Stimulated activated CD8-positive, alpha-beta memory T cell treated with anti-CD3 and anti-CD28 coated beads, Interleukin-15, amount 100 ng/mL, for 48 hours (primary cell): ENCODE results near the gene MAP6D1.

Experiments used
- DNase-seq, 2 donors: peaks; one replicate each; pipeline ENCODE4 v3.0.0-alpha.2; 2020; ENCODE audit warnings: low read depth in 2 of 2

The MAP6D1 gene

DNA sequence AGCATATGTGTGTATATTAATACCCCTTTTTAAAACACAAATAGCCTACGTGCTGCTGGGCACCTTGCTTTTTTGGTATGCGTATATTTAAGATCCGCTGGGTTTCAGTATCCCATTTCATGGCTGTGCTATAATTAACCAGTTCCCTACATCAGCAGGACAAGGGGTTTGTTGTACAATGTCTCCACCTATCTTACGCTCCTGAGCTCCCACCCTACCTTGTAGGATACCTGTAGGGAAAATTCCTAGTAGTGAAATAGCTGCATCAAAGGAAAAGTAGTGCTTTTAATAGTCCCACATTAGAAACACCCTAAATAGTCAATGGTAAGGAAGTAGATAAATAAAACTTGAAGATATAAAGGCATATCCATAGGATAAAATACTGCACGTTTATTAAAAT lies 1.4 kb downstream of the MAP6D1 start:
- DNase-seq = no peak

DNA sequence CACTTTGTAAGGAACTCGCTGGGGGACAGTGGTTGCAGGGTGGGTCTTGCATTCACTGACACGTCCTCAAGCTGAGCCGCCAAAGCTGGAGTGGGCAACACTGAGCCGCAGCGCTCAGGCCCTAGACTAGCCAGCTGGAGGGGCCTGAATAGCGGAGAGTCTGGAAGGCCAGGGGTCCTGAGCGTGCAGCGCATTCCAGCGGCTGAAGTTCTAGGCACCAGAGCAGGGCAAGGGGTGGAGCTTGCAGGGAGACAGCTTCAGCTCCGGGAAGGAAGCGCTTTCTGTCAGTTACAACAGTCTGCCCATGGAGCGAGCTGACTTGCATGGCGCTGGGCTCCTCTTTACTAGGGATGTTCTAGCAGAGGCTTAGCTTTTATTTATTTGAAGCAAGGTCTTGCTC lies 2.7 kb downstream of the MAP6D1 start:
- DNase-seq = no peak

DNA sequence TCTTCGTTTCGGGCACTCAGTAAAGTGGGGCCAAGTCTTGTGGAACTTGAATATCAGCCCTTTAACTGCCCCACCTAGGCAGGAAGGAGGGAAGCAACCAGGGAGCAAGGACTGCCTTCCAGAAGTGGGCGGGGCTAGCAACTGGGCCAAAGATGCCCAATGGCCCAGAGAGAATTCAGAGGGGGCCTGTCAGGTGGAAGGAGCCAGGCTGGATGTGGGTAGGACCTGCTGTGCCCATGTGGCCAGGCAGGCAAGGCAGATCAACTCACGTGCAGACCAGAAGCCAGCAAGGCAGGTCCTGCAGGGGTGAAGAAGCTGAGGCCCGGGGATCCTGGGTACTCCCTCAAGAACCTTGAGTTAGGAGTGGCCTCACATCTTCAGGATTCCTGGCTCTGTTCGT lies 5.5 kb downstream of the MAP6D1 start:
- no peak for DNase-seq

DNA sequence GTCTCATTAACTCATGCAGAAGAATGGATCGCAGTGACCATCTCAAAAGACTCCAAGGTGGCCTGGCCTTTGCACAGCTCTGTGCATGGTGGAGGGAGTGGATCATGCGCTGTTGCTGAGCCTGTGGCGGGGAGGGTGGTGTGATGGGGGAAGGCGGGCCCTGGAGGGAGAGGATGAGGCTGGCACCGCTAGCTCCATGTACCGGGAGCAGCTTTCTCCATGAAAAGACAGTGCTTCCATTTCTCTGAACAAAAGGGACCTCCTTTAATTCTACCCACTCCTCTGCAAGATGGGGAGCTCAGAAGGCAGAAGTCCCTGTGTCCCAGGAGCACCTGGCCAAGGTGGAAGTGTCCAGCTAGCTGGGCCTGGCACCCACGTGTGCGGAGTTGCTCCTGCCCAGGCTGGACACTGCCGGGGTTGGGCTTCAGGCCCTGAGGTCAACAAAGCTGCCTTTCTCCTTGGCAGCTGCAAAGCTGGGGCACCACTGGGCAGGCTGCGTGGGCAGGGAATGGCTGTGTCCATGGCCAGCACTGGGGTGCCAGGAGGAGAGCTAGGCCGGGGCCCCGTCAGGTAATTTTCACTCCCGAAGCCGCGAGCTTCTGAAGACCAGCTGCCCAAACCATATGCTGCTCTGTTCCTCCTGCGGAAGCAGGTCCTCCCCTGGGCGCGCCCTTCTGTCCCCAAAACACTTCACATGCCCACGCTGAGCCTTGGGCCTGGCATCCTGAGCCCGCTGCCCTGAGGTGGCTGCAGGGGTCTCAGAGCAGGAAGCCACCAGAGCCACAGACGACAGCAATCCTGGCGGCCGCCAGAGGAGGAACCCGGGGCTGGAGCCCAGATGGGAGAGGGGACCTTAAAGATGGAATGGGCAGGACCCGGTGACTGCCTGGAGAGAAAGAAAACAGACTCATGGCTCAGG lies 6.4 kb downstream of the MAP6D1 start:
- DNase-seq = no peak

DNA sequence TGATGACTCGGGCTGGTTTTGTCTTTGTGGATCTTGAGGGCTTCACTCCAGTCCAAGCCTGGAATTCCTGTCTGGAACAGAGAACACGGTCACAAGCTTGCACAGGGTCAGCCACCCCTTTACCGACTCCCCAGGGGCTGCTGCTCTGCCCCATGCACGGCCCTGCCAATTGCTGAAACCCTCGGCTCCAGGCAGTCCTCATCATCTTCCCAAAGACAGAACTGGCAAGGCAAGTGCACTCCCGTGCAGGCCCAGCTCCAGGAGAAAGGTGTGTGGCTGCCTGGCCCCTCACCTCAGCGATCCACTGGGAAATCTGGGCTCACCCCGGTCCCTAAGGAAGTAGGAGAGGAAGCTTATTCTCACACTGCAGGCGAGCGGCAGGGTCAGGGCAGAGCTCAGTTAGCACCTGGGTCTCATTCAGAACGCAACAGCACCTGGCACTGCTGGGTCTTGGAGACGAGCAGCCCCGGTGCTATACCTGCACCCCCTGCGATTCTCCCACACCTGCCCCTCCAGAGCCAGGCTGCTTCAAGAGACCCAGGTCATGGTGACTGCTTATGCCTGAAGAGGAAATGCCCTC lies 7.2 kb downstream of the MAP6D1 start:
- no peak for DNase-seq

DNA sequence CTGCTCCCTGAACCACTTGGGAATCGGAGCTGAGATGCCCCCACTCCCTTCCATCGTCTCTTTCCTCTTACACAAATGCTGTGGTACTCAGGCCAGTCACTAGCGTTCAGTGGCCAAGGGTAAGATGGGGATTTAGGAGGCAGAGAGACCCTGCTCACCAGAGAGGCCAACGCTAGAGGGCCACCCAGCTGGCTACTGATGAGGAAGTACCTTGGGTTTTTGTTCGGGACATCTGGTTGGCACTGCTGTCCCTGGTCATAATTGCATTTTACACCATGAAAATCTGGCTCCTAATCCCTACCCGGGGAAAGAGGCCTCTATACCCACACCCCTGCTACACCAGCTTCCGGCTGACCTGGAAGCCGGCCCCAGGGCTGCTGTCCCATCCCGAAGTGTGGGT lies 7.7 kb downstream of the MAP6D1 start:
- DNase-seq = no peak

DNA sequence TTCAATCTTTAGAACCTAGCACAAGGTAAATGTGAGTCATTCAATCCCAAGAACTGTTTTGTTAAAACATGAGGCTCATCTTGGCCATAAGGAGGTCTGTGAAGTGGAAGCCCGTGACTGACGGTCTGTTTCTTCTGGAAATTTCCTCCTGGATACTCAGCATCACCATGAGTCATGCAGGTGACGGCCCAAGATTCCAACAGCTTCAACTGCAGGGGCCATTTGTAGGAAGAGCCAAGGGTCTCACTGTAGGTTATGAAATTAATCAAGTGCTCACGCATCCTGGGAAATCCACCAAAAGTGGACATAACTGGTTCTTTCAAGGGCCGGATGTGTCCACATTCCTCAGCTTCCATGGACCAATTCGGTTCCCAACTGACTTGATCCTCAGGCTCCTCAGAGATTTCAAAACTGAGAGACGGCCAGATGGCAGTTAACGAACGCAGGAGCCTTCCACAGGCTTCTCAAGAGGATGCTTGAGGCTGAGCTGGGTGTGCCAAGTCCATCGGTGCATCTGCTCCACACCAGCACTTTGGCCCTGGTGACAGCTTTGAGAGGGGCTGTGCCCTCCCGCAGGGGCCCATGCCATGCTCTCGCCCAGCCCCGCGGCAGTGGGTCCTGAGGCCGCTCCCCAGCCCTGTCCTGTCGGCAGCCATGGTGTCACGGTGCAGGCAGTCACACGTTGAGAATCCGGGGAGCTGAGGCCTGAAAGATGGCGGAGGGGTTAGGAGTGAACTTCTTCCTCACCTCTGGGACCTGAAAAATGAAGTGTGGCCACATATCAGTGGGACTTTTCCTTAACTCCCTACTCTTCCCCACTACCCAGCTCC lies 8.5 kb downstream of the MAP6D1 start:
- DNase-seq = no peak

DNA sequence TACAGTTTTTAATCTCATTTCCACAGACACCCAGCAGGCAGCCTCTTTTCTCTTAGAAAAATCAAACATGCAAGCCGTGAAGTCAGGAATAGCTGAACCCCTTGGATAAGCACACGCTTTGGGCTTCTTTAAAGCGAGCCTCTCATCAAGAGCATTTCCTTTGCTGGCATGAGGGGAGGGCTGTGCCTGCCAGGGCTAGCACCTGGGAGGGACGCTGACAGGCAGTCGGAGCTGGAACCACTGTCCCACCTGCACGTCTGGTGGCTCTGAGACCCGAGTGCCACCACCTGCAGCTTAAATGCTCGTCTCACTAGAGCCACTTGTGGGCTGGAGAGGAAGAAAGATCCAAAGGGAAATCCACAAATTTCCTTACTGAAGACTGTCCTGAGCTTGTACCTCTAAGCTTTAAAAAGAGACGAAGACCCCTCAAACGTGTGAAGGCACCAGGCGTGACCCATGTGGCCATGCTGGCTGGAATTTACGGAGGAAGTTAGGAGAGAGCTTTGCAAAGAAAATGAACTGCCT lies 9.4 kb downstream of the MAP6D1 start:
- DNase-seq = no peak

DNA sequence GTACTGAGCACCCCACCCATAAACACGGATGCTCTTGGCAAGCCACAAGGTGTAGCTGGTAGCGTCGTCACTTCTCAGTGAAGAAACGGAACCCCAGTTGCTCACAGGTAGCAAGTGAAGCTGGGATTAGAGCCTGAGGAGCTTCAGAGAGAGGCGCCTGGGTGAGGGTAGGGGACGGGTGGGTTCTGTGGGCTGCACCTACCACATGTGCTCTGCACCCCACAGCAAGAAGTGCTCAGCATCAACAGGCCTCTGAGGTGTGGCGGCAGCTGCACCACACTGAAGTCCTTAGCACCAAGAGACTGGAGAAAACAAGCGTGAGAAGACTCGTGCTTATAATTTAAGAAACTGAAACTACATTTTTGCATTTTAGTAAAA lies 9.8 kb downstream of the MAP6D1 start:
- DNase-seq = no peak

DNA sequence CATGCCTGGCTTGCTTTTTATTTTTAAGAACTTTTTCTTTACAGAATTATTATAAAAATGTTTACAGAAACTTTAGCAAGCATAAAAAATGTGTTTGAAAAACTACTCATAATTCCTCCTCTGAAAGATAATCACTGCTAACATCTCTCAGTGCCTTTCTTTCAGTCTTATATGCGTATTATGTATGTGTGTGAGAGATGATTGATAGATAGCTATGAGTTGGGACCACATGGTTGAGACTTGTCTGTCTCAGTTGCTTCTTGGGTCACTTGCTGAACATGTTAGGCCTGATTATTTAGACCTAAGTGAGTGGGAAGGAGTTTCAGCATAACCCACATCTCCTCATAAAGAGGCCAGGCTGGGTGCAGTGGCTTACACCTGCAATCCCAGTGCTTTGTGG lies 11.1 kb downstream of the MAP6D1 start:
- DNase-seq = no peak

DNA sequence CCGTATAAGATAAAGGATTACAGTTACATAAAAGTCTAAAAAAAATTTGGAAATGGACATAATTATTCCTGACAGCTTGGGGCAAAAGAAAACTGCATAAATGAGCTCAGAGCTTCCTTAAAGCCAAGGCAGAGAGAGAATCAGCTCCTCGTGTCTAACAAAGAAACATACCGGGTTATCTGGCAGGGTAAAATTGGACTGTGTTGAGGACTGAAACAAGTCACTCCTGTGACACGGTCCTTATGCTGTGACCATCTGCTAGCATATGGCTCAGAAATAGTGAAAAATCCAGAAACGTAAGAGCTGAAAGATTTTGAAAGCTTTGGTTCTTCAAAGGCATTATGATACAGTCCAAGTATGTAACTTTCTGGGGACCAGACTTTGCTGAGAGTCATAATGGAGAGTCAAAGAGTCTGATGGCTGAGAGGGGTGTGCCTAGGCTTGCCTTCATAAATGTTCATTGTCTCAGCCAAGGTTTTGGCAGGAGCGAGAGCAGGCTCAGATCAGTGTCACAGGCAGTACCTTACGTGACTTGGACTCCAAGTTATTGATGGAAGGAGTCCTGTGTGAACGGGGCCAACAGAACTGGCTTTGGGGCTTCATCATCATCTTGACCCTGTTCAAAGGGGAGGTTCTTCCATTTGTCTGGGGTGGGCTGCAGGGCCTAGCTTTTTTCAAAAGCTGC lies 12.5 kb downstream of the MAP6D1 start:
- no peak for DNase-seq

DNA sequence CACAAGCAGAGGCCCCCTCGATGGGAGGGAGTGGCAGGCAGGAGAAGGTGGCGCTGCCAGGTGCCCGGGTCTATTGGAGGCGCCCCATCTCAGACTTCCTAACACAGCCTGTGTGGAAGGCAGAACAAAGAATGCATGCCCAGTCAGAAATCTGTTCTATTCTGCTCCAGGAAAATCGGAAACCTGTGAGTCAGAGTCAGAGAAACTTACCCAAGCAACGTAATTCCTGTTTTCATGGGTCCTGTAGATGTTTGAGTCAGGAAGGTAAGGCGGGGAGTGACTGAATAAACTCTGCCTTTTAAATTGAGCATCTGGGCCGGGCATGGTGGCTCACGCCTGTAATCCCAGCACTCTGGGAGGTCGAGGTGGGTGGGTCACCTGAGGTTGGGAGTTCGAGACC lies 13.7 kb downstream of the MAP6D1 start:
- DNase-seq = no peak

DNA sequence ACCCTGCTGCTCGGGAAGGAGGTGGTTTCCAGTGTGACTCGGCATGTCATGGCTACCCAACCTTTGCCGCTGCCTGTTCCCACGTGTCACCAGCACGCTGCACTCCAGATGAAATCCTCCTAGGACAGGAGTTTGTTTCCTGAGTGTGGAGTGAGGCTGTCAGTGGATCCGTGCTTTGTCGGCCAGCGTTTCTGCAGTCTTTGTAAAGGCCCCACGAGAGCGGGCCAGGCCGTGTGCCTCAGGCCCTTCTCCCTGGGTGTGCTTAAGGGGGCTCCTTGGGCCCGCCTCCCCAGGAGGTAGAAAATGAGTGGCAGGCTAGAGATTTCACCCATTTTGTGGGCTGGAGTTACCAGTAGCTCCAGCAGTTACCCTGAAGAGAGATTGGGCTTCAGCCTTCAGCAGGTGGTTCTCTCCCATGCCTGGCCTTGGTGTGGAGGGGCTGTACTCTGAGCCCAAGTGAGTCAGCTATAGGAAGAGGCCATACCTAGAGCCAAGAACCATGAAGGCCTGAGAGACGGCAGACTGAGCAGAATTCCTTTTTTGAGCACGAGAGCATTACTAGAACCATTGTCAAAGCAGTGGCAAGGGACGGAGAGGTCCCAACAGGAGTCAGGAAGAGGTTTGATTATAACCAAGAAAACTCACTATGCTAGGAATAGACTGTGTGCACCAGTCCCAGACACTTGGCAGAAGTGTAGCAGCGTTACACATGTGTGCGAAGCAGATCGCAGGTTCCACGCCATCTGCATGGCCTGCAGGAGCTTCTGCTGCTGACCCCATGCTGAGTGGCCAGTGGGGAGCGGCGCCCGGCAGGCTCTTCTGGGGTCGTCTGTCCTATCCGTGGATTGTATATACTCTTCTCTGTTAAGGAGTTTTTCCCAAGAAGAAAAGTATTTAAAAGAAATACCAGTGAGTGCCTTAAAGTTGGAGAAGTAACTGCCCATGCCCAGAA lies 14.5 kb downstream of the MAP6D1 start:
- no peak for DNase-seq

DNA sequence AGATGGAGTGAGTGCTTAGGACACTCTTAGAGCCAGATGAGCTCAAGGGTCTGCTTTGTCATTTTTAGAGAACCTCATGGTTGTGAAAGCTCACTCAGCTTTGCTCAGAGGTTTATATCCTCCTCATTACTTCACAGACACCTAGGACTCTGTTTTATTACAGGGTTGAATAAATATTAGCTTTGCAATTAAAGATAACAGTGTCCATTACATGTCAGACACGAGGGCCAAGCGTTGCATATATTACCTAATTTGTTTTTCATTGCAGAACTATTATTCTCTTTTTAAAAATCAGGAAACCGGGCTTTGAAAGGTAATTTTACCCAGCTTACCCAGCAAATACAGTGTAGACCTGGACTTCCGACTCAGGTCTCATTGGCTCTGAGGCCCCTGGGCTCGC lies 16.1 kb downstream of the MAP6D1 start:
- no peak for DNase-seq

DNA sequence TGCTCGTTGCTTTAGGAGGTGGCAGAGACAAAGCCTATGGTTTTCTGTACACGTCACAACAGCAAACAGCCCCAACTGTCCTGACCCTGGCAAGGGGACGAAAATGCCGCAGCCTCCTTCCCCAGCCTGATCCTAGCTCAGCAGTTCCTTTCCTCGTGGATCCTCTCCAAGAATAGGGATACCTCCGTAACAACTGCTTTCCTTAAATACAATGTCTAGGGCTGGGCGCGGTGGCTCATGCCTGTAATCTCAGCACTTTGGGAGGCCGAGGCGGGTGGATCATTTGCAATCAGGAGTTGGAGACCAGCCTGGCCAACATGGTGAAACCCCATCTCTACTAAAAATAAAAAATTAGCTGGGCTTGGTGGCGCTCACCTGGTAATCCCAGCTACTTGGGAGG lies 17.0 kb downstream of the MAP6D1 start:
- DNase-seq = no peak

DNA sequence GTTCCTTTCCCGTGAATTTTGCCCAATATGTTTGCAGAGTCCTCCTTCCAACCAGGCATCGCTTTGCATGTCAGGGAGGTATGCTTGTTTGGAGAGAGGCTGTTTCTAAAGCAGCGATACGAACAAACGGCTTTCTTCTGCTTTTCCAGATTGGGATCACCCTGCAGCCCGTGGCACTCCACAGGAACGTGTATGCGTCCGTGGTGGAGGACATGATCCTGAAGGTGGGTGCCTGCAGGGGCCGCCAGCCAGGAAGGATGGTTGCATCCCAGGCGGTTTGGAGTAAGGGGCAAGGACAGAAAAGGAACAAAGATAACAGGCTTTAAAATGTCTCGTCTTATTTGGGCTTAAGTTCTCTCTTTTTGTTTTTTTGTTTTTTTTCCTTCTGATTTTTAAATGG lies 17.5 kb downstream of the MAP6D1 start:
- no peak for DNase-seq

DNA sequence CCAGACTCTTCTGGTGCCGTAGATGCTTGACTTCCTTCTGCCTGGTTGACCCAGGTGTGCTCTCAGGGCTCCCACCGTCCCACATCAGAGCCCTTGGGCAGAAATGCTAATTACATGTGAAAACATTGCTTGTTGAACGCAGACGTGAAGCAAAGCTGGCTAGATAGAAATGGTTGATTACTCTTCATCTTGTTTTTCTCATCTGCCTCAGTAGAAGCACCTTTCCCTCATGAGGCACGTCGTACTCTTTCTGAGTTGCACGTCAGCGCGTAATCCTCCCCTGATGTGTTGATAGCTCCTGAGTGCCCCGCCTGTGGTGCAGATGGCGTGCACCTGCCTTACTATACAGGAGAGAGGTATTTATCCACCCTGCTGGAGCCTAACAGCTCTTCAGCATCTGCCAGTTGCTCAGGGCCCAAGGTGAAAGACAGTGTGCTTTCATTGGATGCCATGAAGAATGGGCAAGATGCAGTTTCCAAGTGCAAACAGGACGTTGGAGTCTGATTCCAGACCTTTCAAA lies 18.1 kb downstream of the MAP6D1 start:
- DNase-seq = no peak

DNA sequence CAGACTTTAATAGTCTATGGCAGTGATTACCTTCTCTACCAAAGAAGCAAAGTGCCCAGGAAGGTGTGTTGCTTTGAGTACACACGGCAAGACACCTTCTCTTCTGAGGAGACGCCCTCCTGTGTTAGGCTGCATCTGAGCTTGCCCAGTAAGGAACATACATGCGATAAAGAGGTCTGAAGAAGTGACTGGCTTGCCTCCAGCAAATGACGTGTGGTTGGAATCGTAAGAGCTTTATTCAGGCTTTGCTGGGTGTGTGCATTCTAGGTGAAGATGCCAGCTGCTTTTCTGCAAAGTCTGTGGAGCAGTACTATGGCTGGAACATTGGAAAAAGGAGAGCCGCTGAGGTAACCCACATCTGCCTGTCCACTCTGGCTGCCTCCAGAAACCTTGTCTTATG lies 22.4 kb downstream of the MAP6D1 start:
- no peak for DNase-seq

DNA sequence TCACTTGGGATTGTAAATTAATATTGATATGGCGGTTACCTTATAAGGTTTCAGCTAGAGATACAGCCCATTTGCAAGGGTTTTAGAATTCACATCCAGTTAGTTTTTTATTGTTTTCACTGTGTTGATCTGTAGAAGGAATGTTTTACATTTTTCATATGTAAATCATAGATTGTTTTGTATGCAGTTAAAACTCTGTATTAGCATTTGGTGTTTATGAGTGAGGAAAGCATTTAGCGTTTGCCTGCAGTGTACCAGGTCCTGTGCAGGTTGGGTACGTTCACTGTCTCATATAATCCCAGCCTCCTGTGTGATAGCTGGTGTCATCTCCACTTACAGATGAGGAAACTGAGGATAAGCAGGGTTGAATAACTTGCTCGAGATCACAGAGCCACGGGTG lies 23.8 kb downstream of the MAP6D1 start:
- no peak for DNase-seq

DNA sequence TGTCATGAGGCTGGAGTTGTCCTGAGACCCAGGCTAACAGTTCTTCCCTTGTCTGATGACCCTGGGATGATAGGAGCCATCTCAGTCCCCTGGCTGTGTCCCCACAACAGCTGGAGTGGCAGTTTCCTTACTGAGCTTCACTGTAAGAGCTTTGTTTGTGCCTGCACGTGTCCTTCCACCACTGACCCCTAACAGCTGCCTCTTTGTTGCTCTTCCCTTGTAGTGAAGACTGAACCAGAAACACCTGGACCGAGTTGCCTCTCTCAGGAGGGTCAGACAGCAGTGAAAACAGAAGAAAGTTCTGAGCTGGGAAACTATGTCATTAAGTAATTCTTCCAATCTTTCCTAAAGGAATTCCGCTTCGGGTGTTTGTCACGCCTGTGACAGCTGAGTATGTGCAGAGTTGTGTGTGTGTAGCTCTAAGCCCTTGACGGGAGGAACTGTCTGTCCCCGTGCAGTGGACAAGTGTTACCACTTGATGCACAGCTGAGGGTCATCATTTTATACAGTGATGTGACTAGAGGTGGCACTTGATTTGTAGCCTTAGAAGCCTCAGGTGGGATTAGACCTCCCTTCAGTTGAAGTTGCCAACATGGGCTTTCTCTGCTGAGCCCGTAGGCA lies 25.0 kb downstream of the MAP6D1 start:
- DNase-seq = no peak
